Peyer's patch (tissue), 4 donors: ENCODE results near the gene CIB4.

Source experiments
- POLR2A ChIP-seq, 2 donors: fragments of 450-650 bp; IDR thresholded peaks; one replicate each; pipeline ENCODE4 v1.5.1; 2017; ENCODE audit warnings: antibody characterized with exemption in 2 of 2, mild to moderate bottlenecking in 2 of 2, moderate library complexity in 2 of 2
- TF ChIP-seq, protein P1 (sequence below), 6 experiments: fragments of 450-650 bp in 4 of 6; fragments of 200-600 bp in 2 of 6; sonication (generic) in 1 of 6; IDR thresholded peaks; one replicate each; pipeline ENCODE4 v1.5.1; 2017 to 2019; ENCODE audit warnings: antibody characterized with exemption in 6 of 6, mild to moderate bottlenecking in 3 of 6, moderate library complexity in 1 of 6

DNA sequence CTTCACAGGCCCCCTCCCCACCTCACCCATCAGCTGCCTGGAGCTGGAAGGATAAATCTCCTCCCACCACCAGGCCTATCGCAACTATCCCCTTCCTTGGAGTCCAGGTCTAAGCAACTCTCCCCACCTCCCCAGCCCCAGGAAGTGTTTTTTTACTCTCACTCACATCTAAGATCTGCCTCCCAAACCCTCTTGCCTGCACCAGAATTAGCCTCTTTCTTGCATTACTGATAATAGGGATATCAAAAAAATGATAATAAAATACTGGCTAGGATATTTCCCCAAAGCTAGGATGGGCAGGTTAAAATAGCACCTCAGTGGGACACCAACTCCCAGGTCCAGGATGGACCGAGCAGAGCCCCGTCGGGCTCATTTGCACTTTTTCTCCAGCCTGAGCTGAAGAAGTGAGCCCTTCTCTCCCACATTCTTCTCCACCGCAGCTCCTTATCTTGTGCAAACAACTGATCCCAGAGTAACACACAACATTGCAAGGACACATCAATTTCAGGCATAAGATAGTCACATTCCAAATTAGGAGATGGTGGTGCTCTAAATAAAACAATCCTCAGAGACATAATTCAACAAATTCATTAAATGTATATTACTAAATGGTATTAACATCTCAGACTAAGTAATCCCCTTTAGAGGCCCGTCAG, 17.7 kb upstream of the CIB4 start:
- TF ChIP-seq, protein P1, sequence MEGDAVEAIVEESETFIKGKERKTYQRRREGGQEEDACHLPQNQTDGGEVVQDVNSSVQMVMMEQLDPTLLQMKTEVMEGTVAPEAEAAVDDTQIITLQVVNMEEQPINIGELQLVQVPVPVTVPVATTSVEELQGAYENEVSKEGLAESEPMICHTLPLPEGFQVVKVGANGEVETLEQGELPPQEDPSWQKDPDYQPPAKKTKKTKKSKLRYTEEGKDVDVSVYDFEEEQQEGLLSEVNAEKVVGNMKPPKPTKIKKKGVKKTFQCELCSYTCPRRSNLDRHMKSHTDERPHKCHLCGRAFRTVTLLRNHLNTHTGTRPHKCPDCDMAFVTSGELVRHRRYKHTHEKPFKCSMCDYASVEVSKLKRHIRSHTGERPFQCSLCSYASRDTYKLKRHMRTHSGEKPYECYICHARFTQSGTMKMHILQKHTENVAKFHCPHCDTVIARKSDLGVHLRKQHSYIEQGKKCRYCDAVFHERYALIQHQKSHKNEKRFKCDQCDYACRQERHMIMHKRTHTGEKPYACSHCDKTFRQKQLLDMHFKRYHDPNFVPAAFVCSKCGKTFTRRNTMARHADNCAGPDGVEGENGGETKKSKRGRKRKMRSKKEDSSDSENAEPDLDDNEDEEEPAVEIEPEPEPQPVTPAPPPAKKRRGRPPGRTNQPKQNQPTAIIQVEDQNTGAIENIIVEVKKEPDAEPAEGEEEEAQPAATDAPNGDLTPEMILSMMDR (IDR thresholded peaks at IDR 0.05): no peak
- no peak for TF ChIP-seq POLR2A (IDR thresholded peaks at IDR 0.05)
